Kidney tubule cell (primary cell): ENCODE results near the gene TMEM235.

Experiments used
- DNase-seq: peaks from one replicate; pipeline ENCODE4 v3.0.0-alpha.2; 2018; ENCODE audit warnings: low spot score

The TMEM235 gene

GRCh38 chr17:78272181-78272913 lies 40.9 kb downstream of the TMEM235 start:
- peak; percentile 81 for DNase-seq

GRCh38 chr17:78272914-78273258 lies 41.5 kb downstream of the TMEM235 start:
- no peak for DNase-seq

- DNase-seq = no peak
Observed at GRCh38 chr17:78273813-78274212, 42.4 kb downstream of the TMEM235 start.

- DNase-seq = no peak
Observed at GRCh38 chr17:78275355-78275754, 43.9 kb downstream of the TMEM235 start.

DNA sequence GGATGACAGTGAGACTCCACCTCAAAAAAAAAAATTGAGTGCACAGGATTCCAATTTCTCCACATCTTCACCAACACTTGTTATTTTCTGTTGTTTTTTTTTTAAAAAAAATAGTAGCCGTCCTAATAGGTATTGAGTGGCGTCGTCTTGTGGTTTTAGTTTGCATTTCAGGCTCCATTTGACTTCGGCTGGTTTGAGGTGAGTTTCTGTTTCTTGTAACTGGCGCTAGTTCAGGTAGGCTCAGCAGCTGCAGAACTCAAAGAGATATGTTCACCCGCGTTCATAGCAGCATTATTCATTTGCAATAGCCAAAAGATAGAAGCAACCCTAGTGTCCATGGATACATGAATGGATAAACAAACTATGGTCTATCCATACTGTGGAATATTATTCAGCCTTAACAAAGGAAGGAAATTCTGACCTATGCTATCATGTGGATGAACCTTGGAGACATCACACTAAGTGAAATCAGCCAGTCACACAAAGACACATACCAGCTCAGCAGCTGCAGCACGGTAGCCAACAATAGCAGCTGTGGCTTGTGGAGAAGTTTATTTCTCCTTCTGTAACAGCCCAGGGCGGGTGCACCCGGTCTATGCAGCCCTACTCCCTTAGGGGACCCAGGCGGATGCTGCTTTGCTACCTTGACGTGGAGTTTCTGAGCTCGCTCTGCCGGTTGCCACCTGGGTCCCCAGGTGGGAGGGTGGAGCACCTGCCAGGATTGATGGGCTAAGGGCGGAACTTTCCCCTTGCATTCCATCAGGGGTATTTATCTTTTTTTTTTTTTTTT lies 44.9 kb downstream of the TMEM235 start:
- DNase-seq = no peak

GRCh38 chr17:78278139-78278741 lies 46.8 kb downstream of the TMEM235 start:
- no peak for DNase-seq

DNA sequence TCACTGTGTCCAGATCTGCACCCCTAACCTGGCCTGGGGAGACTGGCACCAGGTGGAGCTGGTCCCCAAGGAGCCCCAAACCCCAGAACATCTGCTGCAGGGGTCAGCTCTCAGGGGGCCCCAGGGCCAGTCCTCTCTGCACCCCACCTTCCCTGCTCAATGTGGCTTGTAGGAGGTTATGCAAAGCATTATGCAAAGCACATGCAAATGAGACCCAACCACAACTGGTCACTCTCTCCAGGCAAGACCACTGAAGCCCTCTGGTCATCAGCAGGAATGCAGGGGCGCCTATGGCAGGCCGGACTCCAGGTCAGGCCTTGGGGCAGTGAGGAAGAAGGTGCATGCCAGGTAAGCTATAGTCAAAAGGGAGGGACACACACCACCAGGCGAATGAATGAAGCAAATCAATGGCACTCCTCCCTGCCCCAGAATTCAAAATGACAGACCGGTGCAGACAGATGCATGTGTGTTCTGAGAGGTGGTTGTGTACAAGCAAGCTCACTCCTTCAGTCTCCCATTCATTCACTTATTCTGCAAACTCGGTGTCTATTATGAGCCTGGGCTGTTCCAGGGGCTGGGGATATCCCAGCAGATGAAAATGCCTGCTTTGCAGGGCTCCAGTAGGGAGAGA lies 48.0 kb downstream of the TMEM235 start:
- DNase-seq = no peak

GRCh38 chr17:78281249-78281845 lies 49.9 kb downstream of the TMEM235 start:
- peak; percentile 49 for DNase-seq

DNA sequence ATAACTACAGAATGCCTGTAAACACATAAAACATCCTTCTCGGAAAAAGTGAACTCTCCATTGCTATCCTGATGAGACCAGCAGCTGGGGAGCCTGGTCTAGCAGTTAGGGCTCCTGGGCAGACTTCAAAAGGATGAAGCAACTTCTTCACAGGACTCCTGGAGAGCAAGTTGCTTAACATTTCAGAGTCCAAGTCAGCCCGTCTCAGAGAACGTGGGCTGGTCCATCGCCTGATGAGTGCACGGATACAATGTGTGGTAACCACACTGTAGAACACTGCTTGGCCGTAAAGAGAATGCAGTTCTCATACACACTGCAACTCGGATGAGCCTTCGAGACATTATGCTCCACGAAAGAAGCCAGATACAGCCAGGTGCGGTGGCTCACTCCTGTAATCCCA lies 52.7 kb downstream of the TMEM235 start:
- no peak for DNase-seq

DNA sequence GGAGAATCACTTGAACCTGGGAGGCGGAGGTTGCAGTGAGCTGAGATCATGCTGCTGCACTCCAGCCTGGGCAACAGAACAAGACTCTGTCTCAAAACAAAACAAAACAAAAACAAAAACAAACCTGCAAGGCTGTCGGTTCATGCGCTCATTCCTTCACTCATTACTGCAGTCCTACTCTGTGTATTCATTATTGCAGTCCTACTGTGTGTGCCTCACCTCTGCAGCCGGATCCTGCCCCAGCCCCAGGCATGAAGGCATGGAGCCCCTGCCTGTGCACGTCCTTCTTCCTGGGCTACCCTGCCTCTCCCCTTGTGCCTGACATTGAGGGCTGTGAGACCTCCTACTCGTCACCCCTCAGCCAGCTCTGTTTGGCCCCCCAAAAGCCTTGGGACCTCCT lies 57.6 kb downstream of the TMEM235 start:
- no peak for DNase-seq

DNA sequence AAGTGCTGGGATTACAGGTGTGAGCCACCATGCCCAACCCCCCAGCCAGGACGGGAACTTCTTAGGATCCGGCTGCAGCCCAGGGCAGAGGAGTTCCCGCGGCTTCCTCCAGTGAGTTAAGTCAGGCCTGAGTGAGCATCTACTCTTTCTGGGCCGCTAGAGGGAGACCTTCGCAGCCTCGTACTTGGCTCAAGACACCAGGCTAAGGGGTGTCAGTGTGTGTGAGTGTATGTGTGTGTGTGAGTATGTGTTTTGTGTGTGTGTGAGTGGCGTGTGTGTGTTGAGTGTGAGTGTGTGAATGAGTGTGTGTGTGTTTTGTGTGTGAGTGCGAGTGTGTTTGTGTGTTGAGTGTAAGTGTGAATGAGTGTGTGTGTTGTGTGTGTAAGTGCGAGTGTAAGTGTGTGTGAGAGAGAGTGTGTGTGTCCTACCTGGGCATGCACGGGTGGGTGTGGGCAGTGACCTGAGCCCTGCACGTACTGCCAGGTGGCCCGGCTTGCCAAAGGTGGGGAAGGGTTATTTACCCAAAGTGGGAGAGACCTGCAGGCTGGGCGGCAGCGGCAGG lies 58.5 kb downstream of the TMEM235 start:
- peak; percentile 88 for DNase-seq
